Activated effector memory CD4-positive, alpha-beta T cell treated with anti-CD3 and anti-CD28 coated beads, Interleukin-2, amount 50 U/mL, for 16 hours (primary cell): ENCODE results near the gene TMEM144.

Source experiments
- DNase-seq: peaks from one replicate; pipeline ENCODE4 v3.0.0-alpha.2; 2020

TMEM144 gene

GRCh38 chr4:158209825-158210807, at the start of gene TMEM144:
TMEM144 (plus strand) TSS chr4:158210486; CDS start chr4:158212668, 2,182 bp downstream.
- peak; percentile 67 for DNase-seq

- DNase-seq: no peak
Observed at GRCh38 chr4:158161551-158162354, 48.5 kb upstream of the TMEM144 start.

GRCh38 chr4:158162631-158163030, 47.7 kb upstream of the TMEM144 start:
- DNase-seq: no peak

- DNase-seq: no peak
Observed at GRCh38 chr4:158163941-158164767, 46.1 kb upstream of the TMEM144 start.

GRCh38 chr4:158164768-158165213, 45.5 kb upstream of the TMEM144 start:
- DNase-seq: no peak

GRCh38 chr4:158166701-158167100, 43.6 kb upstream of the TMEM144 start:
- no peak for DNase-seq

GRCh38 chr4:158168606-158169005, 41.7 kb upstream of the TMEM144 start:
- DNase-seq: no peak

- no peak for DNase-seq
Observed at GRCh38 chr4:158169506-158169905, 40.8 kb upstream of the TMEM144 start.

GRCh38 chr4:158169931-158170690, 40.2 kb upstream of the TMEM144 start:
- no peak for DNase-seq

GRCh38 chr4:158170691-158171561, 39.4 kb upstream of the TMEM144 start:
- peak; percentile 62 for DNase-seq

- DNase-seq: no peak
Observed at GRCh38 chr4:158172261-158173258, 37.7 kb upstream of the TMEM144 start, which contains the start of gene GASK1B. GASK1B (minus strand) TSS chr4:158173025; CDS start chr4:158171375, 1,650 bp downstream.

- no peak for DNase-seq
Observed at GRCh38 chr4:158176108-158176507, 34.2 kb upstream of the TMEM144 start.

GRCh38 chr4:158176776-158177175, 33.5 kb upstream of the TMEM144 start:
- no peak for DNase-seq

GRCh38 chr4:158179465-158179864, 30.8 kb upstream of the TMEM144 start:
- no peak for DNase-seq

- no peak for DNase-seq
Observed at GRCh38 chr4:158181906-158182305, 28.4 kb upstream of the TMEM144 start.

GRCh38 chr4:158182736-158183135, 27.6 kb upstream of the TMEM144 start:
- DNase-seq: no peak

GRCh38 chr4:158186815-158187214, 23.5 kb upstream of the TMEM144 start:
- DNase-seq: no peak

GRCh38 chr4:158189422-158189821, 20.9 kb upstream of the TMEM144 start:
- DNase-seq: no peak

- no peak for DNase-seq
Observed at GRCh38 chr4:158190718-158191117, 19.6 kb upstream of the TMEM144 start.
